Posterior cingulate gyrus (tissue), 11 donors: ENCODE measurements around the gene IMMP2L.
A peak's percentile ranks its signal among the peaks of the same experiment; 100 is the strongest.
"Not testable (repeated sequence)": the region's sequence is repeated elsewhere in the genome, so short reads cannot be mapped to it uniquely, and the experiment has no call there.

Experiments
- DNase-seq, 10 donors: peaks; one replicate each; pipeline versions ENCODE4 v3.0.0 to v3.0.0-alpha.2; 2020 to 2021; ENCODE audit warnings: mixed read lengths in 3 of 10
- intact Hi-C: fragments of 100-400 bp; cut with DNase I; formaldehyde crosslinking; loops from one replicate; pipeline ENCODE4 v1.15.1; 2023

The IMMP2L gene

GRCh38 chr7:111510584-111511378 is 51.5 kb downstream of the IMMP2L start:
- no peak for DNase-seq
- intact Hi-C loops, result no loop called here

GRCh38 chr7:111510062-111510461 is 52.2 kb downstream of the IMMP2L start:
- intact Hi-C loops, result no loop called here

GRCh38 chr7:111509288-111509687 is 53.0 kb downstream of the IMMP2L start:
- DNase-seq, result no peak
- intact Hi-C loops, result no loop called here

More at GRCh38 chr7:111510062-111510461, 52.2 kb downstream of the IMMP2L start:
- no peak for DNase-seq

GRCh38 chr7:111508387-111508786 is 53.9 kb downstream of the IMMP2L start:
- intact Hi-C loops, result no loop called here
- DNase-seq, result no peak

- intact Hi-C loops, DNase-seq: not testable (repeated sequence)
Measured at GRCh38 chr7:111505422-111505821, 56.9 kb downstream of the IMMP2L start.

GRCh38 chr7:111501799-111502198 is 60.5 kb downstream of the IMMP2L start:
- intact Hi-C loops, DNase-seq: not testable (repeated sequence)

- DNase-seq, result peak in 4 of 10 donors; percentile 14 to 78 (median 46)
- intact Hi-C loops, result no loop called here
Measured at GRCh38 chr7:111499027-111499426, 63.3 kb downstream of the IMMP2L start.

- DNase-seq, result no peak
- intact Hi-C loops, result no loop called here
Measured at GRCh38 chr7:111498391-111499007, 63.8 kb downstream of the IMMP2L start.

- DNase-seq, result no peak
- intact Hi-C loops, result no loop called here
Measured at GRCh38 chr7:111495173-111495810, 67.0 kb downstream of the IMMP2L start.

GRCh38 chr7:111492234-111492633 is 70.1 kb downstream of the IMMP2L start:
- no peak for DNase-seq
- intact Hi-C loops, result no loop called here

- intact Hi-C loops, result loop anchor here (2.0 kb wide), 1 partner anchor 396 kb away; the partner anchor contains the start of gene LRRN3
- DNase-seq, result no peak
Measured at GRCh38 chr7:111486472-111487142, 75.7 kb downstream of the IMMP2L start.

- intact Hi-C loops, result loop anchor here (2.0 kb wide), 1 partner anchor 395 kb away; the partner anchor contains the start of gene LRRN3
- DNase-seq, result no peak
Measured at GRCh38 chr7:111485701-111486380, 76.5 kb downstream of the IMMP2L start.

- intact Hi-C loops, result no loop called here
- DNase-seq, result no peak
Measured at GRCh38 chr7:111483078-111483477, 79.2 kb downstream of the IMMP2L start.

- intact Hi-C loops, result no loop called here
- no peak for DNase-seq
Measured at GRCh38 chr7:111477462-111478225, 84.6 kb downstream of the IMMP2L start.

- DNase-seq, result no peak
- intact Hi-C loops, result no loop called here
Measured at GRCh38 chr7:111476586-111477293, 85.6 kb downstream of the IMMP2L start.

- intact Hi-C loops, result no loop called here
- DNase-seq, result no peak
Measured at GRCh38 chr7:111475959-111476358, 86.3 kb downstream of the IMMP2L start.

- no peak for DNase-seq
- intact Hi-C loops, result no loop called here
Measured at GRCh38 chr7:111475419-111475748, 86.9 kb downstream of the IMMP2L start.

- no peak for DNase-seq
- intact Hi-C loops, result no loop called here
Measured at GRCh38 chr7:111474723-111475418, 87.4 kb downstream of the IMMP2L start.
